GM19395 (cell line): ENCODE data around the gene BBLN.
"Not testable (repeated sequence)": the region's sequence is repeated elsewhere in the genome, so short reads cannot be mapped to it uniquely, and the experiment has no call there.

Source experiments
- ATAC-seq: cut with Tn5 transposase; IDR thresholded peaks from one replicate; pipeline ENCODE4 v1.9.1; 2021; ENCODE audit warnings: mild to moderate bottlenecking, moderate library complexity; ENCODE audit not compliant: unreplicated experiment

The BBLN gene, protein sequence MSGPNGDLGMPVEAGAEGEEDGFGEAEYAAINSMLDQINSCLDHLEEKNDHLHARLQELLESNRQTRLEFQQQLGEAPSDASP

DNA sequence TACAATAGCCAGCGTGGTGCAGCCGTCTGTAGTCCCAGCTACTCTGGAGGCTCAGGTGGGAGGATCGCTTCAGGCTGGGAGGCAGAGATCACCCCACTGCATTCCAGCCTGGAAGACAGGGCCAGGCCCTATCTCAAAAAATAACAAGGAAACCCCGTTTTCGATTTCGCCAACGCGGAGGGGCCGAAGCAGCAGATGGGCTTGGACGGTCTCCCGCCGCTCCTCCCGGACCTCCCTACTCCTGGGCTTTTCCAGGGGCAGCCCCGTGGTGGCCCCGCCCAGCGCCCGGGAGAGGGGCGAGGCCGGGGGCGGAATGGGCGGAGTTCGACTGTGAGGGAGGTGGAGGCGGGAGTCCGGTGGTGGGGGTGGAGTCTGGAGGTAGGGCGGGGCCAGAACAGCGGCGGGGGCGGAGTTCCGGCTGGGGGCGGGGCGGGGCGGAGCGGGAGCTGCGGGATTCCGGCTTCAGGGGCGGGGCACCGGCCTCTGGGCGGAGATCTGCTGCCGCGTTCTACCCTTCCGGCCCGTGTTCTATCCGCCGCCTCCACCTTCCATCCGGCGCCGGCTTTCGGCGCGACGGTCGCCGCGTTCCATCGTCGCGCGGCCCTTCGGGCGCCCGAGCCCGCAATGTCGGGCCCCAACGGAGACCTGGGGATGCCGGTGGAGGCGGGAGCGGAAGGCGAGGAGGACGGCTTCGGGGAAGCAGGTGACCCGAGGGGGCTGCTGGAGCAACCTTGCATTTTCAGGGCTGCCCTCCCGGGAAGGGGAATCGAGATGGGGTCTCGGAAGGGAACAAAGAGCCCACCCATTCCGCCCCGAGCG lies at the start of gene BBLN:
Gene BBLN, plus strand, starts transcription at position 482 of the 819 bp plus-strand sequence. Its CDS starts 143 bp downstream, at position 625.
- ATAC-seq, result peak; percentile 62

DNA sequence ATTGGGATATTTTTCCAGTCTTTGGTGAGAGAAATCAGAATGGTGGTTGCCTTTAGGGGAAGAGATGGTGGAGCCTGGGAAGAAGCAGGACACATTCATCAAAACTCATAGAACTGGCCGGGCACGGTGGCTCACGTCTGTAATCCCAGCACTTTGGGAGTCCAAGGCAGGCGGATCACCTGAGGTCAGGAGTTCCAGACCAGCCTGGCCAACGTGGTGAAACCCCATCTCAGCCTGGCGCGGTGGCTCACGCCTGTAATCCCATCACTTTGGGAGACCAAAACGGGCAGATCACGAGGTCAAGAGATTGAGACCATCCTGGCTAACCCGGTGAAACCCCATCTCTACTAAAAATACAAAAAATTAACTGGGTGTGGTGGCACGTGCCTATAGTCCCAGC lies 48.3 kb upstream of the BBLN start:
- ATAC-seq, result not testable (repeated sequence)

DNA sequence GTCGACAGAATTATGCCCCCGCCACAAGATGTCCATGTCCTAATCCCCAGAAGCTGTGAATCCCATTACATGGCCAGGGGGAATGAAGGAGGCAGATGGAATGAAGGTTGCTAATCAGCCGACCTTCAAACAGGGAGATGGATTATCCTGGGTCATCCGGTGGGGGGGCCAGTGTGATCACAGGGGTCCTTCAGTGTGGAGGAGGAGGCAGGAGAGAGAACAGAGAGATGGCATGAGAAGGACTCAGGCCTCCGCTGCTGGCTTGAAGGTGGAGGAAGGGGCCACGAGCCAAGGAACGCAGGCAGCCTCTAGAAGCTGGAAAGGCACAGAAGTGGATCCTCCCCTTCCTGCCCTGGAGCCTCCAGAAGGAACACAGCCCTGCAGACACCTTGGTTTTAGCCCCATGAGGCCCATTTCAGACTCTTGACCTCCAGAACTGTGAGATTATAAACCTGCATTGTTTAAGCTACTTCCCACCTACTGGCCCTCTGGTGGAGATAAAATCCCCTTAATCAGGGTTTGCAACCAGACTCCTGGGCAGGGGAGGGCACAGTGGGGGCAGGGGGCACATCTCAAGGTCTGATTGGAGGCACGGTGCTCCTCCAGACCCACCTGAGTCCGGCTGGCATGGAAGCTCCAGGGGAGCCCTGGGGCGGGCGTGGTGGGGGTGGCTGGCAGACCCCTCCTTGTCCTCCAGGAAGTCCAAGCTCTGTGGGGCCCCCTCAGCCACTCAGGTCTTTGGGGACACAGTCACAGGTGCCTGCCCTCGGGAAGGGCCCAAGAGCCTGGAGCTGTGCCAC lies 46.3 kb upstream of the BBLN start:
- ATAC-seq, result no peak

DNA sequence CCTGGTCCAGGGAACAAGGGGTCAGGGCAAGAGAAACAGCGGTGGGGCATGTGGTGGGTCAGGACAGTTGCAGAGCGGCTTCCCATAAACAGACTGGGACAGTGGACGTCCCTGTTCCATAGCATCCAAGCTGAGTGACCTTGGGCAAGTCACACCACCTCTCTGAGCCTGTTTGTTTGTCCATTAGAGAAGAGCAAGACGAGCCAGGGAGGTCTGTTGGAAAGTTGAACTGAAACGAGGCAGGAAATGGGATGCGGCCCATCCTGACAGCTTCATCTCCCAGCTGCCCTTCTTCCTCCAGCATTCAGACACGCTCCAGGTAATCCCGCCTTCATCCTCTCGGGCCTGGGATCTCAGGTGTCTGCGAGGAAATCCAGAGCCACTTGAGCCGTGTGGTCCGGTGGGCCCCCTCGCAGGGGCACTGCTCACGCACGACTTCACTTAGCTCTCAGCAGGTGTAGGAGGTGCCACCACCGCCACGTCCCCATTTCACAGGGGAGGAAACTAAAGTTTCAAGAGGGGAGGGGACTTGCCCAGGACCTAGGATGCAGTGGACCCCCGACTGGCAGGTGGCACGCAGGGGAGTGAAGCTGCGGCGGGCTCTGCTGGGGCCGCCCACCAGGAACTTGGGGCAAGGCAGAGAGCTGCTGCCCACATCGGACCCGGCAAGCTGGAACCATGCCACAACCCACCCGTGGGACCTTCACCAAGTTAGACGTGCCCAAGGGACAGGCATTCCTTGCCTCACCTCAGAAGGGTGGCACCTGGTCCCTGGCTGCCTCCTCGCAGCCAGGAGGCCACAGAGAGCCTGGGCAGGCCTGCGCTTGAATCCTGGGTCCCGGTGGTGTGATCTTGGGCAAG lies 45.5 kb upstream of the BBLN start:
- no peak for ATAC-seq

DNA sequence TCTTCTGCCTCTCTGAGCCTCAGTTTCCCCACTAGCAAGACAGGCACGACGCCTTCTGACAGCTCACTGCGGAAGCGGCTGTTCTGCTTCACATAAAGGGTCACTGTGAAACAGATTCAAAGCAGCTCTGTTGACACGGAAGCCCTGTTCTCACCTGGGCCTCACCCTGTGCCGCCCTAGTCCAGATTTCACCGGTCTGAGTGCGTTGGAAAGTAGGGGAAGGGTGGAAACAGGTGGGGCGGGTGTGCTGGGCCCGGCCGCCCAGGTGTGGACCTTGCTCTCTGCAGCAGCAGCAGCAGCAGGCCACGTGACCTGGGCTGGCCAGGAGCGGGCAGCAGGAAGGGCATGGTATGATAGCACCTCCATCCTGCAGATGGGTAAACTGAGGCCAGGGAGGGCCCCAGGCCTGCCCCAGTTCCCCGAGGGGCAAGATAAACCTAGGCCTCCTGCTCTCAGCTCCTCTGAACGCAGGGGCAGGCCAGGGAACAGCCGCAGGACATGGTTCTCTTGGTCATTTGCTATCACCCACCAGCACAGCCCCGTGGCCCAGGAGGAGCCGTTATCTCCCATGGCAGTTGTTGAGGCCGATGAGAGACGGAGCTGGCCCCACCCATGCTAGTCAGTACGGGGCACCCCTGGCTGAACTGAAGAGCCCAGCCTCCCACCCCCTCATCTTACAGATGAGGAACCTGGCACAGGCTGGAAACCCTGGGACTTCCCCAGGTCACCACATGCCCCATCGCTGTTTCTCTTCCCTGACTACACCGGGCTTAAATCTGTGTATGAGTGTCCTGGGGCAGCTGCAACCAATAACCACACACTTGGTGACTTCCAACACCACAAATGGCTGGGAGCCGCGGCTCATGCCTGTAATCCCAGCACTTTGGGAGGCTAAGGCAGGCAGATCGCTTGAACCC lies 44.6 kb upstream of the BBLN start:
- ATAC-seq, result no peak

DNA sequence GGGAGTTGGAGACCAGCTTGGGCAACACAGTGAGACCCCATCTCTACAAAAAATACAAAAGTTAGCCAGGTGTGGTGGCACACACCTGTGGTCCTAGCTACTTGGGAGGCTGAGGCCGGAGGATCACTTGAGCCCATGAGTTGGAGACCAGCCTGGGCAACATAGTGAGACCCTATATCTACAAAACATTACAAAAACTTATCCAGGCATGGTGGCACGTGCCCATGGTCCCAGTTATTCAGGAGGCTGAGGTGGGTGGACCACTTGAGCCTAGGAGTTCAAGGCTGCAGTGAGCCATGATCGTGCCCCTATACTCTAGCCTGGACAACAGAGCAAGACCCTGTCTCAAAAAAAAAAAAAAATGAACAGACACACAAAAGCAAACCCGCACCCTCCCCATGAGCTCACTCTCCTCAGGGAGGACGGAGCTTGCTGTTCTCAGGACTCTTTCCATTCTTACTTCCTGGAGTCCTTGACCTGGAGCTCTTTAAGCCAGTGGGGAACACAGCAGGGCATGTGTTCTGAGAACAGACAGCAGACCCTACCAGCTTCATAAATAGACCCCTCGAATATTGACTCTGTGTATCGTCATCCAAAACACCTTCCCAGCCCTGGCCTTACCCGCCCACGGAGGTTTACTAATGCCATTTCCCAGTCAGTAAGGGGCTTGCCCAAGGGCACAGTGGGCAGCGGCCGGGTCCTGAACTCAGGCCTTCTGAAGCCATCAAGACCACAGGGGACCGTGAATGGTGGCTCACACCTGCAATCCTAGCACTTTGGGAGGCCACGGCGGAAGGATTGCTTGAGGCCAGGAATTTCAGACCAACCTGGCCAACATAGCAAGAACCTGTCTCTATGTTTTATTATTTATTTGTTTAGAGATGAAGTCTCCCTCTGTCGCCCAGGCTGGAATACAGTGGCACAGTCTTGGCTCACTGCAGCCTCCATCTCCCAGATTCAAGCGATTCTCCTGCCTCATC lies 43.7 kb upstream of the BBLN start:
- no peak for ATAC-seq

DNA sequence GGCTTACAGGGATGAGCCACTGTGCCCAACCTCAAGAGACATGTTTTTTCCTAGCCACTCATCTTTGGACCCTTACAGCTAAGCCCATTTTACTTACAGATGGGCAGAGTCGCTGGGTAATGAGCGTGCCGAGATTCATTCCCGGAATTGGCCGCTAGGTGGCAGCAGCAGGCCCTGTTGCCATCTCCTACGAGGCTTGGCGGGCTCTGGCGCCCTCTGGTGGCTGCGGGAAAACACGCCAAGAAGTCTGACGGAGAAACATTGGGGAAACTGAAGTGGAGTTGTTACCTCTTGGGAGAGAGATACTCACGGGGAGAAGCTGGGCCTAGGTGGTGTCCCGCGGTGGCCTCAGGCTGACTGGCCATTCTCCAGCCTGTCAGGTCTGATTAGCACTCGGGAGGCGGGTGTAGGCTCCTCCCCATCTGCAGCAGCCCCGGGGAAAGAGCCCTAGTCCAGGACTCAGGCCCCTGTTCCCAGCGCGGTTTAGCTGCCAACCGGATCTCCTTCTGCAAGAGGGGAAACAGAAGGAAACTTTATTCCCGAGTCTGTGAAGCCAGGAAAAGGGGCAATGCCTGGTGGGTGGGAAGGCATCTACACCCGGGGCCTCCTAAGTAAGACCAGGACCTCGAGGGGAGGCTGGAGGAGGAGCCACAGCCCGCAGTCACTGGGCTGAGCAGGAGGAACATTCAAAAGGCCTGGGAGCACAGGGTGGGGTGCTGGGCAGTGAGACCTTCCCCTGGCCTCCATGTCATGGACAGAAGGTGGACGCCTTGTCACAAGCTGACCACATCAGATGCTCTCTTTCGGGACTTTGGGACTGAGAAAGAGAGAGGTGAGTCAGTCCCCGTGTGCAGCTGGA lies 42.2 kb upstream of the BBLN start:
- ATAC-seq, result no peak

DNA sequence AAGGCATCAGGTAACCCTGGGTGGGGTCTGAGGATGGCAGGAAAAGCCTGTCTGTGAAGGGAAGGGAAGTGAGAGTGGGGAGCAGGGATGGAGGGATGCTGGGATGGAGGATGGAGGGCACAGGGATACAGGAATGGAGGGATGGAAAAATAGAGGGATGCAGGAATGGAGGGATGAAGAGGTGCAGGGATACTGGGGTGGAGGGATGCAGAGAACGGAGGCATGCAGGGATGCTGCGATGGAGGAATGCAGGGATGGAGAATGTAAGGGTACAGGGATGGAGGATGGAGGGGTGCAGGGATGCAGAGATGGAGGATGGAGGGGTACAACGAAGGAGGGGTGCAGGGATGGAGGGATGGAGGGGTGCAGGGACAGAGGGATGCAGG lies 41.6 kb upstream of the BBLN start:
- no peak for ATAC-seq

DNA sequence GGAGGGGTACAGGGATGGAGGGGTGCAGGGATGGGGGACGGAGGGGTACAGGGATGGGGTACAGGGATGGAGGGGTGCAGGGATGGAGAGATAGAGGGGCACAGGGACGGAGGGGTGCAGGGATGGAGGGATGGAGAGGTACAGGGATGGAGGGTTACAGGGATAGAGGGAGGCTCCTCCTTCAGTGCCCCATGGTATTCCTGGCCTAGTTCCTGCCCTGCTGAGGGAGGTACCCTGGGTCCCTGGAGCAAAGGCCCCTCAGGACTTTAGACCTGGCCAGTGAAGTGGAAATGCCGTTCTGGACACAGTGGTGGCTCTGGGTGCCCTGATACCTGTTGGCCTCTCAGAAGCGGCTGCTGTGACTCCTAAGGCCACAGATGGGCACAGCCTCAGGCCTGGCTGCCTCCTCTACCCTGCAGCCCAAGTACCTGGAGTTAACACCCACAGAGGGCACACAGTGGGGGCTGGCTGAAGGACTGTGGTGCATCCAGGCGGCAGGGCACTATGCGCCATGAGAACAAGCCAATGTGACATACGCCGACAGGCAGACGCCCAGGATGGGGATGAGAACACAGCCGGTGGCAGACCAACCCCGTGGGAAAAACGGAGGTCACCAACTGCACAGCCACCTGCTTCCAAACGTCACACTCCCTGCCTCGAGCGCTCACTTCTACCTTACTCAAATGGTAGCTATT lies 40.9 kb upstream of the BBLN start:
- no peak for ATAC-seq

DNA sequence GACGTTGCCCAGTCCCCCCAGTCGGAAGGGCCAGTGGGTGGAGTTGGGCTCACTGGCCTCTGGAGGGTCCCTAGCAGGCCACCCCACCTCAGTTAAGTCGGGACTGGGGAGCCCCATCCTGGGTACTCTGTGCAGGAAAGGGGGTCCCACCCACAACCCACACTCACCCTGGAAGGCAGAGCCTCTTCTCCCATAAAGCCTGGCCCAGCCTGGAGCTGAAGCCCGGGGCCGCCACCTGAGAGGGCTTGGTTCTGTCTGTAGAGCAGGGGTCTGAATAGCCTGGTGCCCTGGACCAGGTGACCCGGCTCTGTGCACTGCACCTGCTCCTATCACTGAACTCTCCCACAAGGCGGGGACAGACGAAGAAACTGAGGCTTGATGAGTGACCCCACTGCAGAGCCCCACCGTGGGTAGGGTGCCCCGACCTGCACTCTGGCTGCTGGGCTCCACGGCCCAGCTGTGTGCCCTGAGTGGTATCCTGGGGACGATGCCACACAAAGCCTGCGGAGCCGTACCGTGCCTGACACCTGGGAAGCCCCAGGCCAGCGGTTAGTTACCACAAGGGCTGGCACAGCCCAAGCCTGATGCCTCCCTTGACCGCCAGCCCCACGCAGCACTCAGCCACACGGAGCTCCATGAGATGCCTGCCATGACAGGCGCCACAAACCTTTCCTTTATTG lies 39.9 kb upstream of the BBLN start:
- no peak for ATAC-seq

DNA sequence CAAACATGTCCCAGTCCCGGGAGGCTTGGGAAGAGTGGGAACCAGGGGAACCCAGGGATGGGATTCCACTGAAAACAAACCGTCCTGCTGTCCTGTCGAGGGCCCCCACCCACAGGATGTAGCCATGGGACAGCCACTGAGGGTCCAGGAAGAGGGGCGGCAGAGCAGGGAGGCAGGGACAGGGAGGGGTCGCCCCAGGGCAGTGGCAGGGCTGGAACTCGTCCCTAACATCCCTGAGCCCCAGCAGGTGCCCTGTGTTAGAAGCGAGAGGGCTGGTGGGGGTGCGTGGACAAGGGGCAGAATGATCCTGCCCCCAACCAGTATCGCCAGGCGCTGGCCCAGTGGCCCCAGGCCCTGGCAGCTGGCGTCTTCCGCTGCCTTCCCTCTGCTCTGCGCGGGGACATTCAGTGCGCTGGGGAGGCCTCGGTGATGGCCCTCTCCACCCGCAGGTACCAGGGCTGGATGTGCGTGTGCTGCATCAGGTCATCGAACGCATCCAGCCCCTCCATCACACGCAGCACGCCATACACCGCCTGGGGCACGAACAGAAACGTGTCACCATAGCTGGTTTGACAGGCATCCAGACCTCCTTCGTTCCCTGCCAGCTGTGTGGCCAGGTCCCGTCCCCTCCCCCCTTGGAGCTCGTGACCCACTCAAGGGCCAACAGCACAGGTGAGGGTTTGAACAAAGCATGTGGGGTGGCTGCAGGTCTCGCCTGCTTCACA lies 39.2 kb upstream of the BBLN start:
- ATAC-seq, result no peak

DNA sequence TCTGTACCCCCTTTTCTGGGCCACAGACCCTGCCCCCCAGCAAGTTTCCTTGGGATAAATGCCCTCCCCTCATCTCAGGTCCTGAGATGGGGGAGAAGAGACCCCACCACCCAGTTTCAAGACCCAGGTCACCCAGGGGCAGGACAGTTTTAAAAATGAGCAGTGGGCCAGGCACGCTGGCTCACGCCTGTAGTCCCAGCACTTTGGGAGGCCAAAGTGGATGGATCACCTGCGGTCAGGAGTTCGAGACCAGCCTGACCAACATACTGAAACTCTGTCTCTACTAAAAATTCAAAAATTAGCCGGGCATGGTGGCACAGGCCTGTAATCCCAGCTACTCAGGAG lies 38.6 kb upstream of the BBLN start:
- ATAC-seq, result no peak

DNA sequence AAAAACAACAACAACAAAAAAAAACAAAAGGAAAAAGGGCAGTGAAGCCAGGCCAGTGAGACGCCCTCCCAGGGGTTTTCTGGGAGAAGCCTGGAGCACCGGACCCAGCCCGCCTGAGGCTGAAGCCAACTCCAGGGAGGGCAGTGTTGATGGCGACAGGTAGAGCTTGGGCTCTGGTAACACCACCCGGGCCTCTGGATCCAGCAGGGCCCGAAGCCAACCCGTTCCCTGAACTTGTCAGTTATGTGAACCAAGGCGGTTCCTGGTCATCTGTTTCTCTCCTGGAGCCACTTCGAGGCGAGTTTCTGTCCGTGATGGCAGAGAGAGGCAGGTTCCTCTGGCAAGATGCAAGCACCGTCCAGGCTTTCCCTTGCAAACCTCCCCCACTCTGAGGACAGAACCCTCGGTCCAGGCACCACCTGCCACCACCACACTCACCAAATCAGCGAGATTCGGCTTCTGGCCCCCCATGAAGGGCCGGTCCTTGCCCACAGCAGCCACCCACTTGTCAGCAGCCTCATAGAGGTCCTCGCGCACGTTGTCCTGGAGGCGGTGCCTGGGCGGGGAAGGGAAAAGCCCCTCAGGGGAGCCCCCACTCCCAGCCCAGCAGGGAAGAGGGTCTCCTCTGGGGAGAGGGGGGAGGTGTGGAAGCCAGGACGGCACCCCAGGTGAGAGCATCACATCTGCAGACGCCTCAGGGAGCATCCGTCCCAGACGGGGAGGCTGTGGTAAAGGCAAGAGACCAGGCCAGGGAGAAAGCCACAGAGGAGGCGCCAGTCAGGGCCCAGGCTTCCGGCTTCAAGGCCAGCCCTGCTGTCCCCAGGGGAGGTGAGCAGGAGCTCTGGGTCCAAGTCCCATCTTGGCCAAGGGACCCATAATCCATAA lies 37.9 kb upstream of the BBLN start:
- no peak for ATAC-seq

DNA sequence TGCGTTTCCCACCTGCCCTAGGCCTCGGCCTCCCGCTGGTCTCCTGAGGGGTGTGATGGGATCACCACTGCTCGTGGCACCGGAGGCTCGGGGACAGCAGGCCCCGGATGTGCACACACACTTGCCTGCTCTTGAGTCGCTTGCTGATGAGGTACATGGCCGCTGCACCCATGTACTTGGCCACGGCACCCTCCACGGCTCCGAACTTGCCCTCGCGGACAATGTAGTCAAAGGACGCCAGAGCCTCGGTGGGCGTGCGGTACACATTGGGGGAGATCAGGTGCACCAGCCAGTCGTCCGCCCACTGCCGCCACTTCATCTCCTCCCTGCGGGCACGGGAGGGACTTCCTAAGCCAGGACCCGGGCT lies 37.3 kb upstream of the BBLN start:
- no peak for ATAC-seq

DNA sequence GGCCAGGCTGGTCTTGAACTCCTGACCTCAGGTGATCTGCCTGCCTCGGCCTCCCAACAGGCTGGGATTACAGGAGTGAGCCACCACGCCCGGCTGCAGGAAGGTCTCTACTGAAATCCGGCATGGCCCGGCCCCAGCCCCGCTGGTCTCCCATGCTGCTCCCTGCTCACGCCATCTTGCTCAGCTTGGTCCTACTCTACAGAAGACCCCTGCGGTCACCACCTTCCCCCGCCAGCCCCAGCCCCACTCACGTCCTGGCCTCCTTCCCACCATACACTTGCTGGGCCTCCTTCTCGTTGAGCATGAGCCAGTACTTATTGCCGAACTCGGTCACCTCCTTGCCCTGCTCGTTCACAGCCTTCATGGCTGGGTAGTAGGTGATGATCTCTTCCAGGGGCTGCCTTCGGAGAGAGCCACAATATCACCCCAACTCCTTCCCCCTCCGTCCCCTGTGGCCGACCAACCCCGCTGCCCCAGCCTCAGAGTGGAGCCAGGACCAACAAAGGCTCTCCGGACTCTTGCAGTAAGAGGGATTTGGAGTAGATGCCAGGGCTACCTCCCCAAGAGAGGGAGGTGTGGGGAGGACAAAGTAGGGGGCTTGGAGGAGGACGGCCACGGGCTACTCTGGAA lies 36.5 kb upstream of the BBLN start:
- no peak for ATAC-seq
